ENCODE measurements around the gene PAGE2. TPM values are rescaled to one million over a fixed set of nuclear protein-coding genes. Genes with fewer than 3 reads are reported as not detected.

PAGE2 gene
- total RNA-seq, 1 experiment from 2014 or later = not detected

GRCh38 chrX:55074851-55075467, 13.9 kb upstream of the PAGE2 start, which contains the start of gene PAGE2B:
PAGE2B (plus strand) TSS chrX:55075030; CDS start chrX:55076042, 1,012 bp downstream.
- intact Hi-C loops (cut with micrococcal nuclease; ENCODE audit: unreplicated experiment) = no loop called here
- Mint-ChIP-seq H3K27ac (ENCODE audit: unreplicated experiment) (no peak within 1 kb of the TSS), H3K4me1 (ENCODE audit: low read depth, unreplicated experiment) (no peaks in the 10 kb centered on the region), H3K9me3 (ENCODE audit: low read depth, unreplicated experiment) (no peaks in the 10 kb centered on the region), H3K4me3 (ENCODE audit: low read depth, unreplicated experiment) (no peak within 1 kb of the TSS), H3K27me3 (ENCODE audit: unreplicated experiment) (no peaks in the 10 kb centered on the region), H3K36me3 (ENCODE audit: insufficient read depth, unreplicated experiment) (no peaks in the 10 kb centered on the region)
- TF ChIP-seq CTCF (IDR thresholded peaks at IDR 0.05; ENCODE audit: unreplicated experiment) = no peak
- no TSS peak for BruUV-seq (replicated peaks)
- no peak for DNase-seq
- CTCF ChIA-PET = no interaction called here

- Mint-ChIP-seq H3K27me3 (ENCODE audit: unreplicated experiment) (no peaks in the 10 kb centered on the region), H3K9me3 (ENCODE audit: low read depth, unreplicated experiment) (no peaks in the 10 kb centered on the region), H3K27ac (ENCODE audit: unreplicated experiment) (no peak overlapping the region), H3K4me1 (ENCODE audit: low read depth, unreplicated experiment) (no peaks in the 10 kb centered on the region), H3K36me3 (ENCODE audit: insufficient read depth, unreplicated experiment) (no peaks in the 10 kb centered on the region), H3K4me3 (ENCODE audit: low read depth, unreplicated experiment) (no peak overlapping the region)
- no peak for DNase-seq
- intact Hi-C loops (cut with micrococcal nuclease; ENCODE audit: unreplicated experiment) = no loop called here
- BruUV-seq (replicated peaks) = no TSS peak
- TF ChIP-seq CTCF (IDR thresholded peaks at IDR 0.05; ENCODE audit: unreplicated experiment) = no peak
- CTCF ChIA-PET = no interaction called here
Observed at GRCh38 chrX:55098691-55099090, 9.9 kb downstream of the PAGE2 start.

GRCh38 chrX:55099162-55099561, 10.3 kb downstream of the PAGE2 start:
- Mint-ChIP-seq H3K9me3 (ENCODE audit: low read depth, unreplicated experiment) (no peaks in the 10 kb centered on the region), H3K36me3 (ENCODE audit: insufficient read depth, unreplicated experiment) (no peaks in the 10 kb centered on the region), H3K4me3 (ENCODE audit: low read depth, unreplicated experiment) (no peak overlapping the region), H3K4me1 (ENCODE audit: low read depth, unreplicated experiment) (no peaks in the 10 kb centered on the region), H3K27ac (ENCODE audit: unreplicated experiment) (no peak overlapping the region), H3K27me3 (ENCODE audit: unreplicated experiment) (no peaks in the 10 kb centered on the region)
- no TSS peak for BruUV-seq (replicated peaks)
- no peak for DNase-seq
- no peak for TF ChIP-seq CTCF (IDR thresholded peaks at IDR 0.05; ENCODE audit: unreplicated experiment)
- CTCF ChIA-PET = no interaction called here
- intact Hi-C loops (cut with micrococcal nuclease; ENCODE audit: unreplicated experiment) = no loop called here

GRCh38 chrX:55102754-55103153, 13.9 kb downstream of the PAGE2 start:
- no peaks in the 10 kb centered on the region for H3K9me3 Mint-ChIP-seq (ENCODE audit: low read depth, unreplicated experiment)
- no peaks in the 10 kb centered on the region for H3K4me1 Mint-ChIP-seq (ENCODE audit: low read depth, unreplicated experiment)
- H3K27ac Mint-ChIP-seq (ENCODE audit: unreplicated experiment) = no peak overlapping the region
- H3K36me3 Mint-ChIP-seq (ENCODE audit: insufficient read depth, unreplicated experiment) = no peaks in the 10 kb centered on the region
- no peak overlapping the region for H3K4me3 Mint-ChIP-seq (ENCODE audit: low read depth, unreplicated experiment)
- intact Hi-C loops (cut with micrococcal nuclease; ENCODE audit: unreplicated experiment) = no loop called here
- no peaks in the 10 kb centered on the region for H3K27me3 Mint-ChIP-seq (ENCODE audit: unreplicated experiment)
- no peak for DNase-seq
- no TSS peak for BruUV-seq (replicated peaks)
- CTCF ChIA-PET = no interaction called here
- TF ChIP-seq CTCF (IDR thresholded peaks at IDR 0.05; ENCODE audit: unreplicated experiment) = no peak
